Activated CD8-positive, alpha-beta T cell treated with anti-CD3 and anti-CD28 coated beads, Interleukin-2, amount 10 ng/mL, durations not matched to agents 7 days and 5 days (primary cell): ENCODE data around the gene ESRP2. TPM values are rescaled to one million over a fixed set of nuclear protein-coding genes. Genes with fewer than 3 reads are reported as not detected.

ENCODE experiments used
- ATAC-seq: fragments of 150-1000 bp; cut with Tn5 transposase; one replicate; pipeline ENCODE4 v1.10.0; 2021; ENCODE audit warnings: moderate library complexity
- CTCF ChIA-PET: fragments of 350-600 bp; sonication (Branson Sonifier 250); formaldehyde crosslinking; loops from one replicate; lab custom pipeline; 2021; ENCODE audit warnings: antibody characterized with exemption; lab: Charles Lee
- POLR2A ChIA-PET: fragments of 350-600 bp; sonication (Branson Sonifier 250); formaldehyde crosslinking; loops from one replicate; lab custom pipeline; 2021; ENCODE audit warnings: antibody characterized with exemption; lab: Charles Lee
- DNase-seq: peaks from one replicate; pipeline ENCODE4 v3.0.0-alpha.2; 2020
- H3K27ac Mint-ChIP-seq: one replicate; pipeline ENCODE4 v1.8.0; 2021; ENCODE audit warnings: mild to moderate bottlenecking, mixed read lengths
- H3K27me3 Mint-ChIP-seq: one replicate; pipeline ENCODE4 v1.8.0; 2021; ENCODE audit warnings: low read depth, mixed read lengths
- H3K36me3 Mint-ChIP-seq: one replicate; pipeline ENCODE4 v1.8.0; 2021; ENCODE audit warnings: low read depth, mixed read lengths
- H3K4me1 Mint-ChIP-seq: one replicate; pipeline ENCODE4 v1.8.0; 2021; ENCODE audit warnings: low read depth, mixed read lengths
- H3K4me3 Mint-ChIP-seq: one replicate; pipeline ENCODE4 v1.8.0; 2021; ENCODE audit warnings: mild to moderate bottlenecking, mixed read lengths
- H3K9me3 Mint-ChIP-seq: one replicate; pipeline ENCODE4 v1.8.0; 2022; ENCODE audit warnings: mixed read lengths; ENCODE audit not compliant: insufficient read depth
- total RNA-seq, 2 experiments: library from RNA; stranded (reverse); gene quantifications; one replicate each; pipeline ENCODE4 v1.2.3, GENCODE V29; 2021

ESRP2 gene
- total RNA-seq, 2 experiments from 2014 or later, result 0.18 TPM; not detected in 1

GRCh38 chr16:68229431-68230175 is 6.3 kb downstream of the ESRP2 start:
- peaks cover 53% of the 10 kb centered on the region for H3K4me1 Mint-ChIP-seq
- peaks cover 42% of the 10 kb centered on the region for H3K36me3 Mint-ChIP-seq
- H3K9me3 Mint-ChIP-seq, result no peaks in the 10 kb centered on the region
- ATAC-seq (no peak), DNase-seq (peak; percentile 55)
- no peaks in the 10 kb centered on the region for H3K27me3 Mint-ChIP-seq
- POLR2A ChIA-PET, result no interaction called here
- H3K4me3 Mint-ChIP-seq, result no peak overlapping the region
- CTCF ChIA-PET, result interaction anchor here (0.6 to 4.9 kb wide), 15 partner anchors 9 to 164 kb away, joined by 3 to 41 read pairs (median 4); no protein-coding TSS in a partner anchor
- no peak overlapping the region for H3K27ac Mint-ChIP-seq

- Mint-ChIP-seq H3K27ac (peak overlapping the region; percentile 52), H3K36me3 (peaks cover 42% of the 10 kb centered on the region), H3K9me3 (no peaks in the 10 kb centered on the region), H3K27me3 (no peaks in the 10 kb centered on the region), H3K4me1 (peaks cover 55% of the 10 kb centered on the region), H3K4me3 (no peak overlapping the region)
- ATAC-seq, result no peak
- POLR2A ChIA-PET, result interaction anchor here (0.6 to 1.3 kb wide), 4 partner anchors 9 to 170 kb away, joined by 3 to 6 read pairs (median 3); no protein-coding TSS in a partner anchor
- no peak for DNase-seq
- CTCF ChIA-PET, result interaction anchor here (0.8 to 4.9 kb wide), 25 partner anchors 8 to 345 kb away, joined by 3 to 41 read pairs (median 4); partner anchors contain the start of gene NFATC3
These were observed 7.3 kb downstream of the ESRP2 start for GRCh38 chr16:68228652-68229051.

GRCh38 chr16:68227850-68228553 is 7.9 kb downstream of the ESRP2 start:
- ATAC-seq (no peak), DNase-seq (no peak)
- Mint-ChIP-seq H3K27ac (peak overlapping the region; percentile 82), H3K4me1 (peaks cover 49% of the 10 kb centered on the region), H3K36me3 (peaks cover 43% of the 10 kb centered on the region), H3K4me3 (no peak overlapping the region), H3K27me3 (no peaks in the 10 kb centered on the region), H3K9me3 (no peaks in the 10 kb centered on the region)
- ChIA-PET CTCF (interaction anchor here (0.7 to 4.9 kb wide), 27 partner anchors 9 to 344 kb away, joined by 3 to 41 read pairs (median 4); partner anchors contain the start of gene NFATC3), POLR2A (interaction anchor here (0.6 to 1.3 kb wide), 6 partner anchors 9 to 288 kb away, joined by 3 to 6 read pairs (median 4); no protein-coding TSS in a partner anchor)

- Mint-ChIP-seq H3K27ac (peak overlapping the region; percentile 82), H3K27me3 (no peaks in the 10 kb centered on the region), H3K9me3 (no peaks in the 10 kb centered on the region), H3K36me3 (peaks cover 48% of the 10 kb centered on the region), H3K4me3 (peak overlapping the region; percentile 31), H3K4me1 (peaks cover 45% of the 10 kb centered on the region)
- CTCF ChIA-PET, result interaction anchor here (0.7 to 4.9 kb wide), 23 partner anchors 10 to 344 kb away, joined by 3 to 41 read pairs (median 5); partner anchors contain the start of gene NFATC3
- peak; percentile 60 for DNase-seq
- POLR2A ChIA-PET, result interaction anchor here (0.6 to 1.0 kb wide), 3 partner anchors 15 to 287 kb away, joined by 4 read pairs; no protein-coding TSS in a partner anchor
- peak; percentile 72 for ATAC-seq
These were observed 8.6 kb downstream of the ESRP2 start for GRCh38 chr16:68227183-68227793.

GRCh38 chr16:68226116-68226515 is 9.8 kb downstream of the ESRP2 start:
- no peaks in the 10 kb centered on the region for H3K27me3 Mint-ChIP-seq
- POLR2A ChIA-PET, result interaction anchor here (0.9 kb wide), 1 partner anchor 142 kb away, joined by 3 read pairs; no protein-coding TSS in a partner anchor
- H3K27ac Mint-ChIP-seq, result peak overlapping the region; percentile 61
- peaks cover 56% of the 10 kb centered on the region for H3K36me3 Mint-ChIP-seq
- no peaks in the 10 kb centered on the region for H3K9me3 Mint-ChIP-seq
- CTCF ChIA-PET, result interaction anchor here (1.6 to 4.9 kb wide), 3 partner anchors 27 to 133 kb away, joined by 4 to 41 read pairs (median 5); no protein-coding TSS in a partner anchor
- ATAC-seq (no peak), DNase-seq (no peak)
- no peak overlapping the region for H3K4me3 Mint-ChIP-seq
- peaks cover 42% of the 10 kb centered on the region for H3K4me1 Mint-ChIP-seq

GRCh38 chr16:68223072-68223471 is 12.9 kb downstream of the ESRP2 start:
- Mint-ChIP-seq H3K27me3 (no peaks in the 10 kb centered on the region), H3K27ac (no peak overlapping the region), H3K9me3 (no peaks in the 10 kb centered on the region), H3K36me3 (peaks cover 52% of the 10 kb centered on the region), H3K4me1 (peaks cover 32% of the 10 kb centered on the region), H3K4me3 (no peak overlapping the region)
- DNase-seq, result no peak
- no peak for ATAC-seq
- POLR2A ChIA-PET, result no interaction called here
- CTCF ChIA-PET, result interaction anchor here (1.7 kb wide), 1 partner anchor 130 kb away, joined by 3 read pairs; no protein-coding TSS in a partner anchor

- ChIA-PET POLR2A (interaction anchor here (0.7 kb wide), 1 partner anchor 9 kb away, joined by 3 read pairs; no protein-coding TSS in a partner anchor), CTCF (interaction anchor here (0.6 to 0.8 kb wide), 3 partner anchors 9 to 15 kb away, joined by 3 read pairs; no protein-coding TSS in a partner anchor)
- Mint-ChIP-seq H3K27ac (peak overlapping the region; percentile 46), H3K4me3 (no peak overlapping the region), H3K27me3 (no peaks in the 10 kb centered on the region), H3K36me3 (peaks cover 51% of the 10 kb centered on the region), H3K9me3 (no peaks in the 10 kb centered on the region), H3K4me1 (peaks cover 8% of the 10 kb centered on the region)
- DNase-seq, result no peak
- no peak for ATAC-seq
These were observed 16.1 kb downstream of the ESRP2 start for GRCh38 chr16:68219725-68220351.

- Mint-ChIP-seq H3K27me3 (no peaks in the 10 kb centered on the region), H3K36me3 (peaks cover 54% of the 10 kb centered on the region), H3K4me3 (no peak overlapping the region), H3K9me3 (no peaks in the 10 kb centered on the region), H3K27ac (peak overlapping the region; percentile 76), H3K4me1 (peaks cover 9% of the 10 kb centered on the region)
- no peak for DNase-seq
- ChIA-PET POLR2A (no interaction called here), CTCF (interaction anchor here (0.5 to 2.0 kb wide), 8 partner anchors 10 to 401 kb away, joined by 3 to 9 read pairs (median 3); no protein-coding TSS in a partner anchor)
- no peak for ATAC-seq
These were observed 18.4 kb downstream of the ESRP2 start for GRCh38 chr16:68217506-68217905.

GRCh38 chr16:68216240-68216639 is 19.7 kb downstream of the ESRP2 start:
- DNase-seq, result no peak
- Mint-ChIP-seq H3K36me3 (peaks cover 57% of the 10 kb centered on the region), H3K4me1 (peaks cover 20% of the 10 kb centered on the region)

GRCh38 chr16:68215302-68215701 is 20.6 kb downstream of the ESRP2 start:
- Mint-ChIP-seq H3K27ac (peak overlapping the region; percentile 13), H3K36me3 (peaks cover 59% of the 10 kb centered on the region), H3K9me3 (no peaks in the 10 kb centered on the region), H3K4me1 (peaks cover 29% of the 10 kb centered on the region), H3K27me3 (no peaks in the 10 kb centered on the region), H3K4me3 (no peak overlapping the region)
- ChIA-PET POLR2A (no interaction called here), CTCF (interaction anchor here (0.8 kb wide), 1 partner anchor 13 kb away, joined by 3 read pairs; no protein-coding TSS in a partner anchor)
- no peak for ATAC-seq
- DNase-seq, result no peak

More at GRCh38 chr16:68216240-68216639, 19.7 kb downstream of the ESRP2 start:
- Mint-ChIP-seq H3K9me3 (no peaks in the 10 kb centered on the region), H3K27me3 (no peaks in the 10 kb centered on the region), H3K27ac (peak overlapping the region; percentile 58), H3K4me3 (no peak overlapping the region)
- CTCF ChIA-PET, result interaction anchor here (1.1 to 2.0 kb wide), 4 partner anchors 11 to 400 kb away, joined by 3 to 9 read pairs (median 5); no protein-coding TSS in a partner anchor
- ATAC-seq, result no peak
- POLR2A ChIA-PET, result no interaction called here
